HepG2 (cell line): ENCODE measurements around the gene TSKU. TPM values are rescaled to one million over a fixed set of nuclear protein-coding genes. Genes with fewer than 3 reads are reported as not detected.

Experiments
- AFF4 ChIP-seq: sonication (generic); formaldehyde crosslinking; IDR thresholded peaks from 2 replicates; pipeline ENCODE4 v1.4.0; 2020; ENCODE audit warnings: missing genetic modification reagents
- AKNA ChIP-seq: sonication (generic); formaldehyde crosslinking; IDR thresholded peaks from 2 replicates; pipeline ENCODE4 v1.4.0; 2020; ENCODE audit warnings: missing genetic modification reagents, borderline replicate concordance
- ASH2L ChIP-seq: fragments of 300-600, 200-600 bp; sonication (generic); IDR thresholded peaks from 2 replicates; pipeline ENCODE4 v1.7.0; 2017; ENCODE audit warnings: low read depth, mild to moderate bottlenecking, moderate library complexity, mixed read lengths, low read length; ENCODE audit not compliant: insufficient read length
- RBM22 ChIP-seq: fragments of 200-400 bp; formaldehyde crosslinking; optimal IDR thresholded peaks from 2 replicates; pipeline ENCODE3; 2017; ENCODE audit warnings: mild to moderate bottlenecking, low read length, moderate library complexity
- TBP ChIP-seq: sonication (generic); formaldehyde crosslinking; IDR thresholded peaks from 2 replicates; pipeline ENCODE4 v1.5.0; 2020; ENCODE audit warnings: missing genetic modification reagents
- ZBTB7A ChIP-seq: sonication (generic); formaldehyde crosslinking; IDR thresholded peaks from 2 replicates; pipeline ENCODE4 v1.8.0; 2022; ENCODE audit warnings: mild to moderate bottlenecking, missing genetic modification reagents
- ZNF318 ChIP-seq: sonication (generic); formaldehyde crosslinking; IDR thresholded peaks from 2 replicates; pipeline ENCODE4 v1.4.0; 2020; ENCODE audit warnings: mild to moderate bottlenecking, missing genetic modification reagents
- ZNF562 ChIP-seq: sonication (generic); formaldehyde crosslinking; IDR thresholded peaks from 2 replicates; pipeline ENCODE4 v1.8.0; 2022; ENCODE audit warnings: missing genetic modification reagents, borderline replicate concordance
- polyA plus RNA-seq, 8 experiments: library from polyadenylated mRNA; depleted of rRNA in 3 of 8; stranded (reverse) in 7 of 8; unstranded in 1 of 8; fragments of >200 nt; fragmentation: Illumina TruSeq in 4 of 8; extraction: Trizol in 4 of 8; gene quantifications; 2 replicates each; pipeline versions ENCODE4 v1.2.1 to v1.2.3, GENCODE V29; 2011 to 2016; ENCODE audit warnings: low read depth in 4 of 8, missing spikeins in 1 of 8, mixed read lengths in 1 of 8; ENCODE audit not compliant: insufficient read depth in 1 of 8
- total RNA-seq, 5 experiments: library from RNA; depleted of rRNA; stranded (reverse); fragments of >200 nt; fragmentation: Illumina TruSeq; extraction: Trizol; gene quantifications; 2 replicates each; pipeline ENCODE4 v1.2.3, GENCODE V29; 2016; ENCODE audit warnings: low read depth in 1 of 5

The TSKU gene
- total and polyA plus RNA-seq, 2 of the 13 experiments (the other 11 are each of a cell fraction or from before 2014, with no cell fraction given), result 20.3 to 21.4 TPM

GRCh38 chr11:76783896-76784813 is 999 bp downstream of the TSKU start (continued):
- TF ChIP-seq TBP (CRISPR knock-in tag) (0 out of 2 replicates have a peak, but pooled peaks have one; percentile 34), ZNF318 (CRISPR knock-in tag) (no peak), AKNA (CRISPR knock-in tag) (0 out of 2 replicates have a peak, but pooled peaks have one; percentile 23), ASH2L (no peak), RBM22 (no peak), AFF4 (CRISPR knock-in tag) (peak; percentile 42; the same call in 1 of the 2 replicates), ZBTB7A (CRISPR knock-in tag) (no peak), ZNF562 (no peak)
